K562 (cell line): ENCODE results near the gene ZNF318.

Experiments used
- CTCF ChIP-seq, 3 experiments: IDR thresholded peaks in 2 of 3; conservative IDR thresholded peaks in 1 of 3; 2 replicates each; pipeline ENCODE4 v1.5.1; 2011 to 2012; ENCODE audit warnings: low read length in 3 of 3, mild to moderate bottlenecking in 3 of 3, control low read depth in 2 of 3, improper control_type of control experiment in 1 of 3, inconsistent platforms in 1 of 3, low read depth in 1 of 3, mixed read lengths in 1 of 3, moderate library complexity in 1 of 3; ENCODE audit not compliant: insufficient read depth in 2 of 3
- GTF2F1 ChIP-seq: IDR thresholded peaks from 2 replicates; pipeline ENCODE4 v1.6.1; 2011; ENCODE audit warnings: low read depth, low read length, improper control_type of control experiment
- KAT2B ChIP-seq: IDR thresholded peaks from one replicate; pipeline ENCODE4 v1.6.1; 2012; ENCODE audit warnings: low read depth, mild to moderate bottlenecking, control low read depth, inconsistent platforms, low read length, moderate library complexity
- KDM4B ChIP-seq, 2 experiments: fragments of 450-650 bp in 1 of 2; sonication (generic) in 1 of 2; IDR thresholded peaks; 2 replicates each; pipeline ENCODE4 v1.6.1; 2016 to 2017; ENCODE audit warnings: borderline replicate concordance in 2 of 2, antibody characterized with exemption in 1 of 2, low read depth in 1 of 2, mild to moderate bottlenecking in 1 of 2
- MEIS2 ChIP-seq: fragments of 450-650 bp; IDR thresholded peaks from 2 replicates; pipeline ENCODE4 v1.6.1; 2014; ENCODE audit warnings: mild to moderate bottlenecking; ENCODE audit not compliant: partially characterized antibody
- POLR2AphosphoS5 ChIP-seq: IDR thresholded peaks from 2 replicates; pipeline ENCODE4 v1.6.1; 2011; ENCODE audit warnings: mild to moderate bottlenecking, low read depth, low read length, moderate library complexity; ENCODE audit not compliant: control insufficient read depth, insufficient read depth

GRCh38 chr6:43299338-43300293 lies 69.8 kb downstream of the ZNF318 start:
- TF ChIP-seq CTCF (IDR thresholded peaks at IDR 0.05 in 2 of 3, conservative IDR thresholded peaks at IDR 0.05 in 1 of 3; ENCODE audit: insufficient read depth in 2 of 3, low read depth in 1 of 3, low read length in 3 of 3) (0 out of 6 replicates have a peak, but pooled peaks of 1 of the 3 experiments have one; percentile 11), POLR2AphosphoS5 (no peak), KDM4B (IDR thresholded peaks at IDR 0.05; ENCODE audit: borderline replicate concordance in 2 of 2, low read depth in 1 of 2) (no peak), KAT2B (no peak), MEIS2 (no peak), GTF2F1 (no peak)
